PC-3 (cell line): ENCODE measurements around the gene CHL1. TPM values are rescaled to one million over a fixed set of nuclear protein-coding genes. Genes with fewer than 3 reads are reported as not detected.

Source experiments
- ATAC-seq: fragments of 200-7000 bp; cut with Tn5 transposase; 2 replicates; pipeline ENCODE4 v1.9.1; 2020; ENCODE audit warnings: mild to moderate bottlenecking, moderate library complexity
- BruUV-seq: library from RNA; stranded (reverse); fragments of 400-500 nt; replicated peaks from 2 replicates; lab custom pipeline; 2021; lab: Mats Ljungman, UMichigan
- CTCF ChIA-PET: fragments of 300-600 bp; sonication (Branson Sonifier 250); formaldehyde crosslinking; loops from one replicate; lab custom pipeline; 2022; ENCODE audit warnings: antibody characterized with exemption; lab: Charles Lee
- POLR2A ChIA-PET: fragments of 300-600 bp; sonication (Branson Sonifier 250); formaldehyde crosslinking; loops from one replicate; lab custom pipeline; 2022; ENCODE audit warnings: antibody characterized with exemption; ENCODE audit not compliant: unreplicated experiment; lab: Charles Lee
- DNase-seq: peaks from one replicate; pipeline ENCODE4 v3.0.0-alpha.2; 2015
- H2AFZ ChIP-seq: fragments of 300-600 bp; sonication (generic); 2 replicates; pipeline ENCODE4 v1.6.0; 2016; ENCODE audit warnings: antibody characterized with exemption, low read length
- H3F3A ChIP-seq: fragments of 300-600 bp; sonication (generic); one replicate; pipeline ENCODE4 v1.6.0; 2017; ENCODE audit warnings: antibody characterized with exemption, low read length, control low read depth, mild to moderate bottlenecking; ENCODE audit not compliant: unreplicated experiment
- H3K27ac ChIP-seq: fragments of 300-600 bp; sonication (generic); 2 replicates; pipeline ENCODE4 v1.5.1; 2016; ENCODE audit warnings: mild to moderate bottlenecking, low read length
- H3K27me3 ChIP-seq: fragments of 300-600 bp; sonication (generic); 2 replicates; pipeline ENCODE4 v1.6.1; 2016; ENCODE audit warnings: low read length, mixed read lengths
- H3K36me3 ChIP-seq: fragments of 300-600 bp; sonication (generic); 2 replicates; pipeline ENCODE4 v1.6.1; 2016; ENCODE audit warnings: low read depth, mixed run types, low read length, mixed read lengths
- H3K4me1 ChIP-seq: fragments of 300-600 bp; sonication (generic); 2 replicates; pipeline ENCODE4 v1.5.1; 2016; ENCODE audit warnings: low read length; ENCODE audit not compliant: insufficient read depth
- H3K4me2 ChIP-seq: fragments of 300-600 bp; sonication (generic); 2 replicates; pipeline ENCODE4 v1.6.0; 2016; ENCODE audit warnings: low read length
- H3K4me3 ChIP-seq: fragments of 300-600 bp; sonication (generic); 2 replicates; pipeline ENCODE4 v1.5.1; 2016; ENCODE audit warnings: mild to moderate bottlenecking, low read length, mixed read lengths
- H3K79me2 ChIP-seq: fragments of 300-600 bp; sonication (generic); 2 replicates; pipeline ENCODE4 v1.6.1; 2017; ENCODE audit warnings: low read length, mixed read lengths
- H3K9ac ChIP-seq: fragments of 300-600 bp; sonication (generic); 2 replicates; pipeline ENCODE4 v1.6.0; 2016; ENCODE audit warnings: mild to moderate bottlenecking, low read length
- H3K9me2 ChIP-seq: fragments of 300-600 bp; sonication (generic); replicated peaks from 2 replicates; pipeline ENCODE4 v1.6.1; 2016; ENCODE audit warnings: mixed run types, low read length, mixed read lengths
- H3K9me3 ChIP-seq: fragments of 300-600 bp; sonication (generic); 2 replicates; pipeline ENCODE4 v1.6.1; 2016; ENCODE audit warnings: low read length, mixed read lengths
- H4K20me1 ChIP-seq: fragments of 300-600 bp; sonication (generic); 2 replicates; pipeline ENCODE4 v1.6.1; 2016; ENCODE audit warnings: low read length, mixed read lengths
- CTCF ChIP-seq: fragments of 300-600 bp; sonication (generic); conservative IDR thresholded peaks from 2 replicates; pipeline ENCODE4 v1.5.1; 2017; ENCODE audit warnings: antibody characterized with exemption, low read depth, mild to moderate bottlenecking, low read length
- EZH2 ChIP-seq: fragments of 300-600 bp; sonication (generic); IDR thresholded peaks from one replicate; pipeline ENCODE4 v1.6.1; 2017; ENCODE audit warnings: antibody characterized with exemption, mild to moderate bottlenecking, low read length; ENCODE audit not compliant: unreplicated experiment
- EZH2phosphoT487 ChIP-seq: fragments of 300-600 bp; sonication (generic); IDR thresholded peaks from 2 replicates; pipeline ENCODE4 v1.6.1; 2018; ENCODE audit warnings: mild to moderate bottlenecking, antibody characterized with exemption, low read length, borderline replicate concordance
- intact Hi-C: fragments of 100-400 bp; cut with micrococcal nuclease; formaldehyde crosslinking; loops from 2 replicates; pipeline ENCODE4 v1.9.0; 2023
- total RNA-seq: library from RNA; depleted of rRNA; stranded (reverse); fragments of >200 nt; gene quantifications from 2 replicates; pipeline ENCODE4 v1.2.3, GENCODE V29; 2014

Gene CHL1
- total RNA-seq, 1 experiment from 2014 or later, result not detected

GRCh38 chr3:453106-453505 is 256.5 kb downstream of the CHL1 start:
- 0 out of 2 replicates have a peak, but pooled peaks cover 7% of the 10 kb centered on the region for H3K9me3 ChIP-seq
- H3K27ac ChIP-seq, result no peak overlapping the region
- H3K4me3 ChIP-seq, result no peak overlapping the region
- H3F3A ChIP-seq, result no peaks in the 10 kb centered on the region
- no peaks in the 10 kb centered on the region for H3K79me2 ChIP-seq
- H2AFZ ChIP-seq, result no peak overlapping the region
- TF ChIP-seq EZH2phosphoT487 (no peak), CTCF (no peak), EZH2 (no peak)
- H3K36me3 ChIP-seq, result no peaks in the 10 kb centered on the region
- H3K4me1 ChIP-seq, result no peaks in the 10 kb centered on the region
- H3K4me2 ChIP-seq, result no peak overlapping the region
- intact Hi-C loops, result no loop called here
- POLR2A ChIA-PET, result no interaction called here
- DNase-seq, result no peak
- BruUV-seq, result no TSS peak
- CTCF ChIA-PET, result no interaction called here
- no peak for ATAC-seq
- no peaks in the 10 kb centered on the region for H4K20me1 ChIP-seq
- no peaks in the 10 kb centered on the region for H3K9me2 ChIP-seq
- peaks cover 19% of the 10 kb centered on the region; the same call in 1 of the 2 replicates for H3K27me3 ChIP-seq
- H3K9ac ChIP-seq, result no peak overlapping the region

DNA sequence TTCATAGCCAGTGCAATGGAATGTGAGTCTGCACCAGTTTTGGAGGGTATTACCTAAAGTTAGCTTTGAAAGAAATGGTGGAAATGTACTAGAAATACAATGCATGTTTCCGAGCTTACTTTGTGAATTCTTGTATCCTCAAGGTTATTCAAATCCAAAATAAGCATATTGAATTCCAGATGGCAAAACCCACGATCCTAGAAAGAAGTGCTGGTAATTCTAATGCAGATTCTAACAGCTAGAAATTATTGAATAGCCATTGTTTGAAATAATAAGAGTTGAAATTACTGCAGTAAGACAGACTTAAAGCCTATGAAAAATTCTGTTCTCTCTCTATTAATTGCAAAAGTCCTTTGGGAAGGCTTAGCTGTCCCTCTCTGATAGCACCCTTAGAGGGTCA is 258.4 kb downstream of the CHL1 start:
- Histone ChIP-seq H3K27me3 (peaks cover 36% of the 10 kb centered on the region), H3F3A (no peaks in the 10 kb centered on the region), H3K9me3 (0 out of 2 replicates have a peak, but pooled peaks cover 7% of the 10 kb centered on the region), H3K4me3 (no peak overlapping the region), H4K20me1 (no peaks in the 10 kb centered on the region), H3K4me2 (no peak overlapping the region), H2AFZ (no peak overlapping the region), H3K4me1 (no peaks in the 10 kb centered on the region), H3K27ac (no peak overlapping the region), H3K79me2 (no peaks in the 10 kb centered on the region), H3K9me2 (no peaks in the 10 kb centered on the region), H3K9ac (no peak overlapping the region), H3K36me3 (no peaks in the 10 kb centered on the region)
- no peak for ATAC-seq
- CTCF ChIA-PET, result no interaction called here
- BruUV-seq, result no TSS peak
- POLR2A ChIA-PET, result no interaction called here
- no peak for TF ChIP-seq EZH2phosphoT487
- intact Hi-C loops, result no loop called here
- no peak for DNase-seq

- ChIA-PET CTCF (no interaction called here), POLR2A (no interaction called here)
- no peaks in the 10 kb centered on the region for H3K4me1 ChIP-seq
- intact Hi-C loops, result no loop called here
- ATAC-seq, result no peak
- H4K20me1 ChIP-seq, result no peaks in the 10 kb centered on the region
- 0 out of 2 replicates have a peak, but pooled peaks cover 6% of the 10 kb centered on the region for H3K9me3 ChIP-seq
- no peak overlapping the region for H2AFZ ChIP-seq
- no peak overlapping the region for H3K9ac ChIP-seq
- H3K36me3 ChIP-seq, result no peaks in the 10 kb centered on the region
- H3K4me2 ChIP-seq, result no peak overlapping the region
- H3K9me2 ChIP-seq, result no peaks in the 10 kb centered on the region
- H3K27ac ChIP-seq, result no peak overlapping the region
- H3K27me3 ChIP-seq, result peaks cover 37% of the 10 kb centered on the region
- DNase-seq, result no peak
- H3K4me3 ChIP-seq, result no peak overlapping the region
- no peaks in the 10 kb centered on the region for H3F3A ChIP-seq
- TF ChIP-seq EZH2phosphoT487 (no peak), CTCF (no peak), EZH2 (no peak)
- H3K79me2 ChIP-seq, result no peaks in the 10 kb centered on the region
- BruUV-seq, result no TSS peak
These were observed 261.6 kb downstream of the CHL1 start for GRCh38 chr3:458124-458523.
